Measurements from ENCODE around the gene ZBTB7B. TPM values are rescaled to one million over a fixed set of nuclear protein-coding genes. Genes with fewer than 3 reads are reported as not detected.

Gene ZBTB7B
- total and polyA plus RNA-seq, 9 of the 15 experiments (the other 6 are each of a cell fraction or from before 2014, with no cell fraction given), result 0.04 to 46.5 (median 15.2) TPM

- TF ChIP-seq, protein P1, sequence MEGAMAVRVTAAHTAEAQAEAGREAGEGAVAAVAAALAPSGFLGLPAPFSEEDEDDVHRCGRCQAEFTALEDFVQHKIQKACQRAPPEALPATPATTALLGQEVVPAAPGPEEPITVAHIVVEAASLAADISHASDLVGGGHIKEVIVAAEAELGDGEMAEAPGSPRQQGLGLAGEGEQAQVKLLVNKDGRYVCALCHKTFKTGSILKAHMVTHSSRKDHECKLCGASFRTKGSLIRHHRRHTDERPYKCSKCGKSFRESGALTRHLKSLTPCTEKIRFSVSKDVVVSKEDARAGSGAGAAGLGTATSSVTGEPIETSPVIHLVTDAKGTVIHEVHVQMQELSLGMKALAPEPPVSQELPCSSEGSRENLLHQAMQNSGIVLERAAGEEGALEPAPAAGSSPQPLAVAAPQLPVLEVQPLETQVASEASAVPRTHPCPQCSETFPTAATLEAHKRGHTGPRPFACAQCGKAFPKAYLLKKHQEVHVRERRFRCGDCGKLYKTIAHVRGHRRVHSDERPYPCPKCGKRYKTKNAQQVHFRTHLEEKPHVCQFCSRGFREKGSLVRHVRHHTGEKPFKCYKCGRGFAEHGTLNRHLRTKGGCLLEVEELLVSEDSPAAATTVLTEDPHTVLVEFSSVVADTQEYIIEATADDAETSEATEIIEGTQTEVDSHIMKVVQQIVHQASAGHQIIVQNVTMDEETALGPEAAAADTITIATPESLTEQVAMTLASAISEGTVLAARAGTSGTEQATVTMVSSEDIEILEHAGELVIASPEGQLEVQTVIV (CRISPR knock-in tag; IDR thresholded peaks at IDR 0.05; ENCODE audit: borderline replicate concordance), result no peak
- TF ChIP-seq MGA (IDR thresholded peaks at IDR 0.05) (peak; percentile 100), MCM5 (IDR thresholded peaks at IDR 0.05; ENCODE audit: low read depth) (no peak), BRD4 (IDR thresholded peaks at IDR 0.05) (peak; percentile 93), NR2C2 (CRISPR knock-in tag; IDR thresholded peaks at IDR 0.05) (peak; percentile 92), NR2C2 (tag; IDR thresholded peaks at IDR 0.05) (peak; percentile 99)
- TF ChIP-seq, protein P2, sequence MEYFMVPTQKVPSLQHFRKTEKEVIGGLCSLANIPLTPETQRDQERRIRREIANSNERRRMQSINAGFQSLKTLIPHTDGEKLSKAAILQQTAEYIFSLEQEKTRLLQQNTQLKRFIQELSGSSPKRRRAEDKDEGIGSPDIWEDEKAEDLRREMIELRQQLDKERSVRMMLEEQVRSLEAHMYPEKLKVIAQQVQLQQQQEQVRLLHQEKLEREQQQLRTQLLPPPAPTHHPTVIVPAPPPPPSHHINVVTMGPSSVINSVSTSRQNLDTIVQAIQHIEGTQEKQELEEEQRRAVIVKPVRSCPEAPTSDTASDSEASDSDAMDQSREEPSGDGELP (CRISPR knock-in tag; IDR thresholded peaks at IDR 0.05; ENCODE audit: borderline replicate concordance), result peak; percentile 82; the same call in 1 of the 2 replicates
Observed at GRCh38 chr1:154974102-154974807, 28.3 kb upstream of the ZBTB7B start, which contains the start of gene CKS1B (continued).

Measured in K562 (cell line).